ENCODE measurements around the gene PARS2. TPM values are rescaled to one million over a fixed set of nuclear protein-coding genes. Genes with fewer than 3 reads are reported as not detected.

PARS2 gene
- total RNA-seq, 4 donors from 2014 or later, result 2.3 to 5.7 (median 3.1) TPM

- no peaks in the 10 kb centered on the region for H3K9me3 ChIP-seq
- intact Hi-C loops (cut with DNase I), result no loop called here
- peaks cover 0 to 44% (median 15%) of the 10 kb centered on the region in 3 donors for H3K36me3 ChIP-seq
- H3K4me1 ChIP-seq, result no peaks in the 10 kb centered on the region
- TF ChIP-seq CTCF (IDR thresholded peaks at IDR 0.05), result no peak
- TF ChIP-seq POLR2A (IDR thresholded peaks at IDR 0.05), result no peak
- H3K4me3 ChIP-seq, result no peak overlapping the region
- H3K27ac ChIP-seq, result no peak overlapping the region
- DNase-seq, result no peak
- 81 to 94% methylated on average over 3 to 4 of the region's 4 CpGs for WGBS, 2 donors
- no peaks in the 10 kb centered on the region for H3K27me3 ChIP-seq
Measured at GRCh38 chr1:54745864-54746263, 18.5 kb downstream of the PARS2 start.

DNA sequence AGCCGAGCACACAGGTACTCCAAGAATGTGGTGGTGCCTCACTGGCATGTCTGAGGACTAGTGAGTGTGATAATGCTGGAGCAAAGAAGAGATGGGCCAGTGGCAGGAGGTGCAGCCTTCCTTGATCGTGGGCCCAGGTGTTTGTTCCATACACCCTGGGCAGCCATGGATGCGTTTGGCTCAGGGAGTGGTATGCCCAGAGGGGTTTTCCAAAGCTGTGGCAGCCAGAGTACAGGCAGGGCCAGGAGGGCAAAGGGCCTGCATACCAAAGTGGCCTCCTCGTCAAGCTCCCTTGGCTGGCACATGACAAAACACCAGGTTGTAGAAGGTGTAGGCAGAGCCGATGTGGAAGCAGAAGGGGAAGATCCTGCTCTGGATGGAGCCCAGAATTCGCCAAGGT is 19.0 kb downstream of the PARS2 start:
- WGBS, 2 donors, result 53 to 86% methylated on average over 4 to 5 of the region's 6 CpGs
- H3K27ac ChIP-seq, result no peak overlapping the region
- TF ChIP-seq POLR2A (IDR thresholded peaks at IDR 0.05) (no peak), CTCF (IDR thresholded peaks at IDR 0.05) (no peak)
- no peak for DNase-seq
- no peak overlapping the region for H3K4me3 ChIP-seq
- H3K27me3 ChIP-seq, result no peaks in the 10 kb centered on the region
- H3K4me1 ChIP-seq, result no peaks in the 10 kb centered on the region
- H3K9me3 ChIP-seq, result no peaks in the 10 kb centered on the region
- H3K36me3 ChIP-seq, result peaks cover 4 to 50% (median 21%) of the 10 kb centered on the region in 3 donors
- intact Hi-C loops (cut with DNase I), result no loop called here

DNA sequence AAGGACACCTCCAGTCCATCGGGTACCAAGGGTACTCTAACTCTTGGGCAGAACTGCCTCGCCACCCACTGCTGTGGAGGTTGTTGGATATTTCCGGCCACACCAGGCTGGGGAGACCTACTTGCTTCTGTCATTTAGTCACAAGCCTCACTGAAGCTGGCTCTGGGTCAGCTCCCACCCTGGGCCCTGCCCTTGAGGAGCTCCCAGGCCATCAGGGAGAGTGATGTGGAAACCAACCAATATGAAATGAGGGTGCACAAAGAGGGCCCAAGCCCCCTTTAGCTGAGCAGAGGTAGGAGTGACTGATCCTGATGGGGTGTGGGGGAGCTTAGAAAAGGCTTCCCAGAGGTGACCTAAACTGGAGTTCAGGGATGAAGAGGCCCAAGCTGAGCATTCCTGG is 19.6 kb downstream of the PARS2 start:
- WGBS, 2 donors, result 100% methylated on average over 1 of the region's 3 CpGs; no CpG with 5 or more reads in 1 of the 2 donors
- intact Hi-C loops (cut with DNase I), result no loop called here
- Histone ChIP-seq H3K36me3 (peaks cover 8 to 56% (median 25%) of the 10 kb centered on the region in 3 donors), H3K4me3 (no peak overlapping the region), H3K27me3 (no peaks in the 10 kb centered on the region), H3K27ac (no peak overlapping the region), H3K9me3 (no peaks in the 10 kb centered on the region), H3K4me1 (no peaks in the 10 kb centered on the region)
- DNase-seq, result no peak
- TF ChIP-seq POLR2A (IDR thresholded peaks at IDR 0.05) (no peak), CTCF (IDR thresholded peaks at IDR 0.05) (no peak)

DNA sequence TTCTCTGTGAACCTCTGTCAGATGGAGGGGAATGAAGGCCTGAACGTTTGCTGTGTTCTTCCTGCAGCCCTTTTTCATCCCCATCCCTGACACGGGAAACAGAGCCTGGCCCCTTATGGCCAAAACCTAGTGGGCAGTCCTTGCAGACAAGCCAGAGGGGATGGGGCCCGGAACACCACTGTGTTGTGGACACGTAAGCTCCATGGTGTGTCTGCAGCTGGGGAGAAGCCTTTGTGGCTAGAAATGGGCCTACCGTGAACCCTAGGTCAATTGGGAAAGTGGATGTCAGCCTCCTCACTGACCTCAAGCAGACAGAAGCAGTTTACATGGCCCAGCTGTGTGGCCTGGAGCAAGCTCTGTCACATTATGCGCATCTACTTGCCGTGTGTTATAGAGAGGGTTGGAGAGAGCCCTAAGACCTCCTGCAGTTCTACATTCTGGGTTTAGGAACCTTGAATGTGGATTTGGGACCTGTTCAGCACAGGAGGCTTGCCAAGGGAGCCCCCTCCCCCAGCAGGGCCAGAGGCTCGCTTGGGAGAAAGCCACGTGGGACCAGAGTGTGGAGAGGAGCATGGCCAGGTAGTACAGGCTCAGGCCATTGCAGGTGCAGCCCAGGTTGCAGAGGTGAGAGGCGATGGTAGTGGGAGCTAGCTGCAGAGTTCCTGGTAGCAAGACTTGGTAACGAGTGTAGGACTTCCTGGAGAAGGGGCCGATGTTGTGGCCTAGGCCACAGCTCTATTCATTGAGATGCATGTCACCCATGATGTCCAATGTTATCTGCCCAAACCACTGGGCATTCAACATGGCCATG is 20.7 kb downstream of the PARS2 start:
- H3K4me3 ChIP-seq, result no peak overlapping the region
- H3K27me3 ChIP-seq, result no peaks in the 10 kb centered on the region
- no peak for TF ChIP-seq POLR2A (IDR thresholded peaks at IDR 0.05)
- TF ChIP-seq CTCF (IDR thresholded peaks at IDR 0.05), result no peak
- WGBS, 2 donors, result 85 to 100% methylated on average over 1 to 9 of the region's 12 CpGs
- H3K4me1 ChIP-seq, result no peaks in the 10 kb centered on the region
- H3K9me3 ChIP-seq, result no peaks in the 10 kb centered on the region
- H3K27ac ChIP-seq, result no peak overlapping the region
- no peak for DNase-seq
- intact Hi-C loops (cut with DNase I), result no loop called here
- peaks cover 8 to 67% (median 34%) of the 10 kb centered on the region in 3 donors for H3K36me3 ChIP-seq

DNA sequence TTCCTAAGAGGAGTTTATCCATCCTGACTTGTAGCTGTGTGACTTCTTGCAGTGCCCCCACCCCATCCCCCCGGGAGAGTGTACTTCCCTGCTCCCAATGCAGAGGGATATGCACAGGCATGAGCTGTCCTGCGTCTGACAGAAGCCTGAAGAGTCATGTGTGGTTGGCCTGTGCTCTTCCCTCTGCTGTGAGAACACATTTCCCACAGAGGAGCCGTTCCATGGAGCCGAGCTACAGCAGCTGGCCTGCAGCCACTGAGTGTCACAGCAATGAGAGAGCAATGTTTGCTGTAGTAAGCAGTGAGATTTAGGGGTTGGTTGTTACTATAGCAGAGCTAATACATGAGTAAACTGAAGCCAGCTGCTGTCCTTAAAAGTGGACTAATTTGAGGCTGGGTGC is 22.0 kb downstream of the PARS2 start:
- no peak for DNase-seq
- Histone ChIP-seq H3K4me3 (no peak overlapping the region), H3K4me1 (no peaks in the 10 kb centered on the region), H3K9me3 (no peaks in the 10 kb centered on the region), H3K27me3 (no peaks in the 10 kb centered on the region), H3K27ac (no peak overlapping the region), H3K36me3 (peaks cover 8 to 80% (median 45%) of the 10 kb centered on the region in 3 donors)
- WGBS, 2 donors, result 80% methylated on average over 1 of the region's 4 CpGs; no CpG with 5 or more reads in 1 of the 2 donors
- intact Hi-C loops (cut with DNase I), result no loop called here
- TF ChIP-seq CTCF (IDR thresholded peaks at IDR 0.05), result no peak
- no peak for TF ChIP-seq POLR2A (IDR thresholded peaks at IDR 0.05)
